NOMO-1 (cell line): ENCODE data around the gene EFNB1.

Experiments used
- DNase-seq, 2 experiments: peaks; one replicate each; lab custom pipeline; 2025; ENCODE audit not compliant: unreplicated experiment in 2 of 2; lab: John Stamatoyannopoulos, UW

EFNB1 gene

GRCh38 chrX:68842781-68843581 lies 14.2 kb downstream of the EFNB1 start:
- peak in 1 of 2 experiments; percentile 5 for DNase-seq

GRCh38 chrX:68843992-68844391 lies 15.2 kb downstream of the EFNB1 start:
- no peak for DNase-seq

- DNase-seq: no peak
Measured at GRCh38 chrX:68844581-68844980, 15.8 kb downstream of the EFNB1 start.

GRCh38 chrX:68846536-68846935 lies 17.7 kb downstream of the EFNB1 start:
- DNase-seq: no peak

GRCh38 chrX:68847172-68847571 lies 18.4 kb downstream of the EFNB1 start:
- DNase-seq: no peak

GRCh38 chrX:68848189-68848940 lies 19.5 kb downstream of the EFNB1 start:
- no peak for DNase-seq

- DNase-seq: no peak
Measured at GRCh38 chrX:68851082-68851481, 22.3 kb downstream of the EFNB1 start.

GRCh38 chrX:68852046-68852445 lies 23.2 kb downstream of the EFNB1 start:
- DNase-seq: no peak

- DNase-seq: no peak
Measured at GRCh38 chrX:68853665-68854251, 24.9 kb downstream of the EFNB1 start.

- peak; percentile 60 to 63 for DNase-seq
Measured at GRCh38 chrX:68865300-68865699, 36.5 kb downstream of the EFNB1 start.

GRCh38 chrX:68865926-68866325 lies 37.1 kb downstream of the EFNB1 start:
- DNase-seq: no peak

- DNase-seq: peak in 1 of 2 experiments; percentile 5
Measured at GRCh38 chrX:68867458-68868112, 38.8 kb downstream of the EFNB1 start.

- DNase-seq: no peak
Measured at GRCh38 chrX:68868316-68868715, 39.5 kb downstream of the EFNB1 start.

- DNase-seq: no peak
Measured at GRCh38 chrX:68868902-68869800, 40.3 kb downstream of the EFNB1 start.

GRCh38 chrX:68870357-68870756 lies 41.5 kb downstream of the EFNB1 start:
- DNase-seq: no peak

- DNase-seq: no peak
Measured at GRCh38 chrX:68872171-68872570, 43.4 kb downstream of the EFNB1 start.

GRCh38 chrX:68874076-68874475 lies 45.3 kb downstream of the EFNB1 start:
- no peak for DNase-seq

- no peak for DNase-seq
Measured at GRCh38 chrX:68876731-68877130, 47.9 kb downstream of the EFNB1 start.

GRCh38 chrX:68877606-68878005 lies 48.8 kb downstream of the EFNB1 start:
- no peak for DNase-seq

- no peak for DNase-seq
Measured at GRCh38 chrX:68878977-68879645, 50.3 kb downstream of the EFNB1 start.
